HG03280 (cell line): ENCODE measurements around the gene ANAPC13.

Experiments used
- ATAC-seq: cut with Tn5 transposase; IDR thresholded peaks from one replicate; pipeline ENCODE4 v1.9.1; 2021; ENCODE audit warnings: mild to moderate bottlenecking, moderate library complexity; ENCODE audit not compliant: unreplicated experiment

Gene ANAPC13, protein sequence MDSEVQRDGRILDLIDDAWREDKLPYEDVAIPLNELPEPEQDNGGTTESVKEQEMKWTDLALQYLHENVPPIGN

DNA sequence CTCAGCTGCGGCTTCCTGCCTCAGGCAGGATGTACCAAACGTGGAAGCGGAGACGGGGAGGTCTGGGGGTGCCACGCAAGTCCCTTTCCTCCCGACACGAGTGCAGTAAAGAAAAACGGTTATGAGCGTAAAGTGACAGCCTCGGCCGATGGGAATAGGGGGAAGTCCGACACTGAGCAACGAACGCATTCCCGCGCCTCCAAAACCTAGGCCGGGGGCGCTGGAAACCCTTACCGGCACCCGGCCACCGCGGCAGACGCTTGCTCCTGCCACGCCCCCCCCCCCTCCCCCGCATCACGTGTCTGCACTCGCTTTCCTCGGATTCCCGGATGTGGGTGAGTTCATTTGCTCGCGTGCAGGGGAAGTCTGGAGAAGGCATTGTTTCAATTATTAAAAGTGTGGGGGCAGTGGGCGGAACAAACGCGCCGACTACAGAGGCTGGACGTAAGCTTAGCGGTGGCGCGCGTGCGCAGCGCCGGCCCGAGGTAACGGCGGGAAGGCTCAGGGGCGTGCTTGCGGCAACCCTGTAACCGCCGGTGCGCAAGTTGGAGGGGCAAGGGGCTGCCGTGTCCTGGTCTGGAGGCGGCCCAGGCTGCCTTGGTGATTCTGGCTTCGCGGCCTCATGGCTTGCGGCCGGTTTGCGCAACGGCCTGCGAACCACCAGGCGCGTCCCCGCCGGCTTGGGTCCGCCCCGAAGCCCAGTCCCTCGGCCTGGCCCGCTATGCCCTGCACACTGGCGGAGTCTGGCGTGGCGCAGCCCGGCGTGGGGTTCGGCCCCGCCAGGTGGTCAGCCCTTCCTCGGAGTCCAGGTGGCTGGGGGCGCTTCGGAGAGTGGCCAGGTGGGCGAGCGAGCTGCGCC, at the start of gene ANAPC13, which contains the start of gene CEP63:
TSS of gene ANAPC13 (minus strand) at position 268 of the 859 bp plus-strand sequence. CDS start 3,081 bp downstream, outside the sequence.
TSS of gene CEP63 (plus strand) at position 340 of the 859 bp plus-strand sequence. CDS start 9,264 bp downstream, outside the sequence.
- peak; percentile 84 for ATAC-seq

DNA sequence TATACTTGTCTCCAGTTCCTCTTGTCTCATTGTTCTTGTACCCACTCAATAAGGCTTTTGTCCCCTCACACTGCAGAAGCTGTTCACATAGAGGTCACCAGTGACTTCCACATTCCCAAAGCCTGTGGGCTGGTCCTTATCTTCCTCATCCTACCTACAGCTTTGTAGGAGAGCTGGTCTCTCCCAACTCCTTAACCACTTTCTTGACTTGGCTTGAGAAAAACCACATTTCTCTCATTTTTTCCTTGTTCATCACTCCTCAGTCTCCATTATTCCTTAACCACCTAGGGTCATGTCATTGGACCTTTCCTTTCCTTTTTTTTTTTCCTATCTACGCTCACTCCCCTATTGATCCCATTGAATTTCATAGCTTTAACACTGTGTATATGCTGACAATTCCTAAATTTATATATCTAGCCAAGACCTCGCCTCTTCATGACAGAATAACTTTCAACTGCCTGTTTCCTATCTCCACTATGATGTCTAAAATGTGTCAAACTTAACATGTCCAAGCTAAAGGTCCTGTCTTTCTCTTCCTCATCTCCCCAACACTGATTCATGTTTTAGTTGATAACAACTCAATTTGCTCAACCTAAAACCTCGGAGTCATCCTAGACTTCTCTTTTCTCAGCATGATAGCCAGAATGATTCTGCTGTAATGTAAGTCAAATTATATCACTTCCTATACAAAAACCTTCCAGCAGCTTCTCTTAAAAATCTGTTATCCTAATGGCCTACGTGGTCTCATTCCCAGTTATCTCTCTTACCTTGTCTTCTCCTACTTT, 49.6 kb upstream of the ANAPC13 start:
- no peak for ATAC-seq

DNA sequence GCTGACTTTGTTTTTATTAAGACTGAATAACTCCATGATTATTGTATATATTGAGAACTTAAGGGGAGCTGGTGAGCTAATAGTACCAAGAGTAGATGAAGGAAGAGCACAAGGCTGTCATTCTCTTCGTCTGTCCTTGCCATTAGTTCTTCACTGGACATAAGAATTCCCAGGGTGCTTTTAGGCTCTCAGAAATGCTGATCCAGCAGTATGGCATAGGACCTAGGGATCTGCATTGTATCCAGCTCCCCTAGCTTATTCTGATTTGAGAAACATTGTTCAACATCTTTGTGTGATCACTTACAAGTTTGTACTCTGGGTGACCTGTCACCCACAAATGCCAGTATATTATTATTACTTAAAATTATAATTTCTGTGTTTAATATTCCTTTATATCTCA, 47.7 kb upstream of the ANAPC13 start:
- no peak for ATAC-seq

DNA sequence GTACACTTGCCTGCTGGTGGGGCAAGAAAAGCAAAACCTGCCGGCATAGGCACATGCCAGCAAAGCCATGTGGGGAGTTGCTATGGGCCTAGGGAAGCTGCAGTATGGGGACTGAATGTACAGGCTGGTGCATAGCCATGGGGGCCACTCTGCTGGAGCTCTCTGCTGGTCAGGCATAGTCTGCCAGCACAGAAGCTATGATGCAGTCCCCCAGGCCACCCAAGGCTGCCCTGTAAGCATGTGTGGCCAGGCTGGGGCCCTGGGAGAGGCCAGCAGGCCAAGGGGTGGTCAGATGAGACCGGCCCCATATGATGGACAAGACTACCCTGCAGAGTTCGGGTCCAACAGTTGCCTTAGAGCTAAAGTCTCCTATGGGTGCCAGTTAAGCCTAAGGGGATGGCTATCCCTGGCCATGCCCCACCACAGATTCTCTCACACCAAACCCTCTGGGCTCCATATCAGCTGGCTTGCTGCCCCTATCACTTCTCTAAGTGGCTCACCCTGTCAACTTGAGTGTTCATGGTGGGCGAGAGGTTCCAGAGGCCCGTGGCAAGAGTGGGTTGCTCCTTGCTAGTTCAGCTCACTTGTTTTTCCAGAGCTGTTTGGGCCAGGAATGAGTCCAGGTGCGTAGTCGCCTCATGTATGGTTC, 41.9 kb upstream of the ANAPC13 start:
- no peak for ATAC-seq

DNA sequence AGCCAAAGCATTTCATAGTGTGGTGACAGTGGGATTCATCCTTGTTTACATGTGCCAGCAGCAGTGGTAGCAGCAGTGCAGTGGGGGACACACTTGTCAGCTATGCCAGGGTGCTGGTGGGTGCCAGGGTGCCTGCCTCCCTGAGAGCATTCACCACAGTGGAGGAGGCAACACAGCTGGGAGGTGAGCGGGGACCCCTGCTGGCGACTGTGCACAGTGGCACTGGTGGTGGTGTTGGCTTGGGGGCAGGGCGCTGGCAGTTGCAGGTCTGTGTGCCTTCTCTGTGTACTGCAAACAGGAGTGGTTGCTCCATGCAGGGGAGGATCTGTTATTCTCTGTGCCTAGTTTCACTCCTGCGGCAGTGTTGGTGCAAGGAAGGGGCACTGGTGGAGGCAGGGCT, 41.3 kb upstream of the ANAPC13 start:
- ATAC-seq: no peak

DNA sequence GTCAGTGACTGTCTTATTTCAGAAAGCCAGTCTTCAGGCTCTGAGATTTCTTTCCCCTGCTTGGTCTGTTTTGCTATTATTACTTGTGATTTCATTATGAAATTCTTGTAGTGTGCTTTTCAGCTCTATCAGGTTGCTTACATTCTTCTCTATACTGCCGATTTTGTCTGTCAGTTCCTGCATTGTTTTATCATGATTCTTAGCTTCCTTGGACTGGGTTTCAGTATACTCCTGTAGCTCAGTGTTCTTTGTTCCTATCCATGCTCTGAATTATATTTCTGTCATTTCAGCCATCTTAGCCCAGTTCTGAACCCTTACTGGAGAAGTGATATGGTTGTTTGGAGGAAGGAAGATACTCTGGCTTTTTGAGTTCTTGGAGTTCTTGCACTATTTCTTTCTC, 40.5 kb upstream of the ANAPC13 start:
- ATAC-seq: no peak

DNA sequence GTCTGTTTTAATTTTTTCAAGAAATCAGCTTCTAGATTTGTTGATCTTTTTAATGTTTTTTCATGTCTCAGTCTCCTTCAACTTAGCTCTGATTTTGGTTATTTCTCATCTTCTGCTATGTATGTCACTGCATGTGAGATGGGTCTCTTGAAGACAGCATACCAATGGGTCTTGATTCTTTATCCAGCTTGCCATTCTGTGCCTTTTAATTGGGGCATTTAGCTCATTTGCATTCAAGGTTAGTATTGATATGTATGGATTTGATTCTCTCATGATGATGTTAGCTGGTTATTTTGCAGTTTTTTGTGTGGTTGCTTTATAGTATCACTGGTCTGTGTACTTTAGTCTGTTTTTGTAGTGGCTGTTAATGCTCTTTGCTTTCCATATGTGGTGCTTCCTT, 39.5 kb upstream of the ANAPC13 start:
- no peak for ATAC-seq

DNA sequence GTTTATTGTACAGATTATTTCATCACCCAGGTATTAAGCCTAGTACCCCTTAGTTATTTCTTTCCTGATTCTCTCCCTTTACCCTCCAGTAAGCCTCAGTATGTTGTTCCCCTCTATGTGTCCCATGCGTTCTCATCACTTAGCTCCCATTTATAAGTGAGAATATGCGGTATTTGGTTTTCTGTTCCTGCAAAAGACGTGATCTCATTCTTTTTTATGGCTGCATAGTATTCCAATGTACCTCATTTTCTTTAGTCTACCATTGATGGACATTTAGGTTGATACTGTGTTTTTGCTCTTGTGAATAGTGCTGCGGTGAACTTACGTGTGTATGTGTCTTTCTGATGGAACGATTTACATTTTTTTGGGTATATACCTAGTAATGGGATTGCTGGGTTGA, 36.8 kb upstream of the ANAPC13 start:
- no peak for ATAC-seq

DNA sequence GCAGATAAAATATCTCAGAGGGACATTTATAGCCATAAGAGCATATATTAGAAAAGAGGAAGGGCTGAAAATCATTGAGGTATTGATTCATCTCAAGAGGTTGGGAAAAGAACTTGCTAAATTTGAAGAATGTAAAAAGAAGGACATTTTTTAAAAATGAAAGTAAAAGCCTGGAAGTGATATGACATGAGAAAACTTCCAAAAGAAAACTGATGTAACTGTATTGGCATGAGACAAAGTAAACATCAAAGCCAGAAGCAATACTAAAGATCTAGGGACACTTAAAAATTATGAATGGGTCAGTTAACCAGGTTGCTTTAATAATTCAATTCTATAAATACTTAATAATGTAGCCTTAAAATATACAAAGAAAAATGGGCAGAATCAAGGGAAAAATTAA, 32.0 kb upstream of the ANAPC13 start:
- no peak for ATAC-seq

DNA sequence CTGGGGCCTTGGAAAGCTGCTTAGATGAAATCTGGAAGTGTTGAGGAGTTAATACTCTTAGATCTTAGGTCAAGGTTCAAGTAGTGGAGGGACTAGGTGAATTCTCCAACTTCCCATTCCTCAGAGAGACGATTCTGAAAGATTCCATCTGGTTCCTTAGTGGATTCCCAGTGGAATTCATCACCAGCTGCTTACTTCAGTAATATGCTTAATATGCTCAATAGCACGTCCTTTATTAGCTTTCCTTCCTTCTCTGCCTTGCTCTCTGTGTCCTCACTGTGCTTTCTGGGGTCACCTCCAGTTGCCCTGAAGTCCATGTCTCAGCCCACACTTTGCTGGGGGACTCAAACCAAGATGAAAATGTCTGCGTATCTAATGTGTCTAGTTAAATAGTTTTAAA, 31.1 kb upstream of the ANAPC13 start:
- ATAC-seq: no peak

DNA sequence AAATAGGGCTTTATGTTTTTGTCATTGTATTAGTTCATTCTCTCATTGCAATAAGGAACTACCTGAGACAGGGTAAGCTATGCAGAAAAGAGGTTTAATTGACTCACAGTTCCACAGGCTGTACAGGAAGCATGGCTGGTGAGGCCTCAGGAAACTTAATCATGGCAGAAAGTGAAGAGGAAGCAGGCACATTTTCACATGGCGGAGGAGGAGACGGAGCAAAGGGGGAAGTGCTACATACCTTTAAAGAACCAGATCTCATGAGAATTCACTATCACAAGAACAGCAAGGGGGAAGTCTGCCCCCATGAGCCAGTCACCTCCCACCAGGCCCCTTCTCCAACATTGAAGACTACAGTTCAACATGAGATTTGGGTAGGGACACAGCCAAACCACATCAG, 25.7 kb upstream of the ANAPC13 start:
- ATAC-seq: no peak

DNA sequence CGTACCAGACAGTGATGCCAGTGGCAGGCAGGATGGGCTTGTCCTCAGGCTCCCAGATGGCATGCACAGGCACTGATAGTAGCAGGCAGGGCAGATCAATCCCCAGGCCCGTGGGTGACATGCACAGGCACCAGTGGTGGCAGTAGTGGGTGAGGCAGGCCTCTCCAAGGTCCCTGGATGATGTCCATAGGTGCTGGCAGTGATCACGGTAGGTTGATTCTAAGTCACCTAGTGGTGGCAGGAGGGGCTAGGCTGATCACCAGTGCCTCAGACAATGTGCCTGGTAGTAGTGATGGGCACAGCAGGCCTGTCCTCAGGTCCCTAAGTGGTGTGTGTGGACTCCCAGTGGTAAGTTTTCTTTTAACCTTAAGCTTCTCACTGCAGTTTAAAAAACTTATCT, 19.7 kb upstream of the ANAPC13 start:
- no peak for ATAC-seq

DNA sequence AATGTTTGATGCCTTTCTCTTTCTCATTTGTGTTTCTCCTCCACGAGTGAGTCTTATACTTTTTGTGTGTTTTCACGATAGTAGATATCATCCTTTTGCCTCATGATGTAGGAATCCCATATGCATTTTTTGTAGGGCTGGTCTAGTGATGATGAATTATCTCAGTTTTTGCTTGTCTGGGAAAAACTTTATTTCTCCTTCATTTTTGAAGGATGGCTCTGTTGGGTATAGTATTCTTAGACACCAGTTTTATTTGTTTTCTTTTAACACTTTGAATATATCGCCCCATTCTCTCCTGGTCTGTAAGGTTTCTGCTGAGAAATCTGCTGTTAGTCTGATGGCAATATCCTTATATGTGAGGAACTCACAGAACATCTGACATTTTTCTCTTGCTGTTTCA, 18.3 kb upstream of the ANAPC13 start:
- no peak for ATAC-seq

DNA sequence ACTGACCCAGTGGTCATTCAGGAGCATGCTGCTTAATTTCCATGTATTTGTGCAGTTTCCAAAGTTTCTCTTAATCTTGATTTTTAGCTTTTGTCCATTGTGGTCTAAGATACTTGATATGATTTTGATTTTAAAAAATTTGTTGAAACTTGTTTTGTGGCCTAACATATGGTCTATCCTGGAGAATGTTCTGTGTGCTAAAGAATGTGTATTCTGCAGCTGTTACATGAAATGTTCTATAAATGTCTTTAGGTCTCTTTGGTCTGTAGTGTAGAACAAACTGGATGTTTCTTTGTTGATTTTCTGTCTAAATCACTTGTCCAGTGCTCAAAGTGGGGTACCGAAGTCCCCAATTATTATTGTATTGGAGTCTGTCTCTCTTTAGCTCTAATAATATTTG, 17.5 kb upstream of the ANAPC13 start:
- ATAC-seq: no peak

DNA sequence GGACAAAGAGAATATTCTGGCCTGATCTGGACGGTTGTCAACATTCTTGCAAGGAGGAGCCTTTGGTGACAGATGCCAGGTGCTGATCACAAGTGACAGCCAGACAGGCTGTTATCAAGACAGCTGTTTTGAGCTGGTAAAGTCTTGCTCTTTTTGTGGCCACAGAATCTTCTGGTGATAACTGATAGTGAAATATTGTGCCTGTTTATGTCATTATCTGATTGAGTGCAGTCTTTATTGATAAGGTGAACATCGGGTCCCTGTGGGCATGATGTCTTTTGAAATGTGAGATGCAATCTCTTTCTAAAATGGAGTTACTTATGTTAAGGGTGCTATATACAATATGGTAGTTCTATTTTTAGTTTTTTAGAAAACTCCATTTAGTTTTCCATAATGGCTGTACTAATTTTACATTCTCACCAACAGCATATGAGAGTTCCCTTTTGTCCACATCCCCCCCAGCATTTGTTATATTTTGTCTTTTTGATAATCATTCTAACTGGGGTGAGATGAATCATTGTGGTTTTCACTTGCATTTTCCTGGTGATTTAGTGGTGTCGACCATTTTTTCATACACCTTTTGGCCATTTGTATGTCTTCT, 10.8 kb upstream of the ANAPC13 start:
- no peak for ATAC-seq

DNA sequence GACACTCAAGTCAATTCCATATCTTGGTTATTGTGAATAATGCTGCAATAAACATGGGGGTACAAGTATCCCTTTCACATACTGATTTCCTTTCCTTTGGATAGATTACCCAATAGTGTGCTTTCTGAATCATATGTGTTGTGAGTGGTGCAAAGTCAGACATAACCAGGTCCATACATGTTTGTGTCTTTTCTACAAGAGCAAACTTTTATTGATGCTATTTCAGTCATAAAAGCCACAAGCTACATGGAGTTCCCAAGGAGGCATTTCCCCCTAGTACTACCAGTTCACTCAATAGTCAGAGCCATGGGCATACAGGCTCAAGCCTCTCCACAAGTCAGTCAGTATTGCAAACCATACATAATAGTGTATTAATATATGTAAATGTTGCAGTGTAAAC, 10.2 kb upstream of the ANAPC13 start:
- ATAC-seq: no peak

DNA sequence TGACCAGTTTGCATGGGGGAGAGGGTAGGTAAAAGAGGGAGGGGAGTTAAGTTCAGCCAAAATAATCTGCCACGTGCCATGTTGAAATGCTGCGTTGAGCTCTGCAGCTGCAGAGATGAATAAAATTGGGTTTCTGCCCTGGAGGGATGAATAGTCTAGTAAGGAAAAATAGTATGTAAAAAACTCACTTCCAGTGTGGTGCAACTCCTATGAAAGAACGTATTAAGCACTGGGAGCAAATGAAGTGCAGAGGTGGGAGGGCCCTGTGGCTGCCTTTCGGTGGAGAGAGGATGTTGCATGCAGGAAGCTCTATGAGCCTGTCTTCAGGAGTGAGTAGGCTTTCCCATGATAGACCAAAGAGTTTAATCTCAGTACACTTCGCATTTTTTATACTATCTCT, 8.7 kb upstream of the ANAPC13 start:
- ATAC-seq: no peak

DNA sequence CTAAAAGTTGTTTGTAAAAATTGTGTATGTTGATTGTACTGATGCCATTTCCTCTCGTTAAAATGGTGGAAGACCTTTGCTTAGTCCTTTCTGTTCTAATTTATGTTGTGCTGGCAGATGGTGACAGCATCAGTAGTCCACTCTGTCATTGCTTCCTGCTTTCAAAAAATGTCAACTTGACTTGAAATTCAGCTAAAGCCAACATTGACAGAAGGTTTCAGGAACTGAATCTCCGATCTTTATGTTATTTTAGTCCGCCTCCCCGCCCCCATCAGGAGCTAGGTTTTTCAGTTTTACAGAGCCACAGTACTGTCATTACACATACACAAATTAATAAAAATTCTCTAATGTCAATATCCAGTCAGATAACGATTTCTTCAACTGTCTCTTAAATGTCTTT, 1.6 kb upstream of the ANAPC13 start:
- no peak for ATAC-seq

DNA sequence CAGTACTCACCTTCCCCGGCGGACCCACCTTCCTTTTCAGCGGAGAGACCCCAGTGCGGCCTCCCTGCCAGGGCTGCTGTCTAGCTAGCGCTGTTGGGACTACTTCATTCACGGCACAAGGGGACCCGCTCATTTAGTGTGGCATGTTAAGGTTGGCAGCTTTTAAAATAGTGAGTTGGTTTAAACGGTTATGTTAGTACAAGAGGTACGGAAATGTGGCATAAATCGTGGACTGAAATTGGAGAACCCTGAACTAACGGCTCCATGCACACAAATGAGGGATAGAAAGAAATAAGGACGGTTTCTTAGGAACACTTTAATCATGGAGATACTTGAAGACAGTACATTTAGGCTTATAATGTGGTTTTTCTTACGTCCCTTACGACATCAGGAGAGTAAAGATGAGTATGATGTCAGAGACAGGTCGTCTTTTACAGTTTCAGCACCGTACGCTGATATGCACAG, 824 bp upstream of the ANAPC13 start:
- ATAC-seq: no peak

DNA sequence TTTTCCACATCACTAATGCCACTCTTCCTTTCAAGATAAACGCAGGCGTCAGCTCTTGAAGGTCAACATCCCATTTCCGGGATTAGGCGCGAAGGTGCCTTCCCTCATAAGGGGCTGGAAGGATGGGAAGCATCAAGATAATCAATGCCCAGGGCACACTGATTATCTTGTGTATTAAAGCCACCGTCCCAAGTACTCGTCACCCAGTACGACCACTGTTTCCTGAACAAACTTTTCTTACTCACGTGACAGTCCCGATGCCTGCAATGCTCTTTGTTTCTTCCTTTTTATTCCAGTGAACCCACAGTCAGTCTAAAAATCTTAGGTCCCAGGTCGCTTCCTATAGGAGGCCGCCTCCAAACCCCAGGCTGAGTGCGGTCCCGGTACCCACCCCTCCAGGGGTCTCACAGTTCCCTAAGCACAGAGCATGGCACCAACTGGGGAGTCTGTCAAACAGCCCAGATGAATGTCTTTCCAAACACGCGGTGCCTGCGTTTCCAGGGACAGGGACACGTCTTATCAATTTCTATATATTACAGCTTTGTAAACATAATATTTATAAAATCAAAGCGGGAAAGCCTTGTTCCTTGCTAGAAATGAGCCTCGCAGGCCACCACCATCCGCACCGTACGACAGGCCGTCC, 589 bp downstream of the ANAPC13 start:
- ATAC-seq: peak; percentile 2
